Progenitor cell of endocrine pancreas (in vitro differentiated cells): ENCODE measurements around the gene HDGFL3. TPM values are rescaled to one million over a fixed set of nuclear protein-coding genes. Genes with fewer than 3 reads are reported as not detected.

Source experiments
- DNase-seq: peaks from one replicate; pipeline ENCODE4 v3.0.0; 2021; ENCODE audit warnings: low spot score; ENCODE audit not compliant: unreplicated experiment
- H3K27ac Mint-ChIP-seq: 2 replicates; pipeline ENCODE4 v1.8.0; 2021; ENCODE audit warnings: mild to moderate bottlenecking, moderate library complexity, mixed read lengths
- H3K27me3 Mint-ChIP-seq: 2 replicates; pipeline ENCODE4 v1.8.0; 2021; ENCODE audit warnings: mixed read lengths
- H3K36me3 Mint-ChIP-seq: 2 replicates; pipeline ENCODE4 v1.8.0; 2022; ENCODE audit warnings: mixed read lengths; ENCODE audit not compliant: insufficient read depth
- H3K4me1 Mint-ChIP-seq: 2 replicates; pipeline ENCODE4 v1.8.0; 2021; ENCODE audit warnings: low read depth, mixed read lengths
- H3K4me3 Mint-ChIP-seq: 2 replicates; pipeline ENCODE4 v1.8.0; 2021; ENCODE audit warnings: low read depth, mild to moderate bottlenecking, moderate library complexity, mixed read lengths
- H3K9me3 Mint-ChIP-seq: 2 replicates; pipeline ENCODE4 v1.8.0; 2021; ENCODE audit warnings: low read depth, mixed read lengths
- CTCF ChIP-seq: fragments of 200-600 bp; sonication (generic); IDR thresholded peaks from one replicate; pipeline ENCODE4 v1.5.0; 2021; ENCODE audit warnings: antibody characterized with exemption, mild to moderate bottlenecking; ENCODE audit not compliant: unreplicated experiment
- total RNA-seq: library from RNA; stranded (reverse); gene quantifications from 2 replicates; pipeline ENCODE4 v1.2.1, GENCODE V29; 2021

The HDGFL3 gene
- total RNA-seq, 1 donor from 2014 or later: 121 TPM

DNA sequence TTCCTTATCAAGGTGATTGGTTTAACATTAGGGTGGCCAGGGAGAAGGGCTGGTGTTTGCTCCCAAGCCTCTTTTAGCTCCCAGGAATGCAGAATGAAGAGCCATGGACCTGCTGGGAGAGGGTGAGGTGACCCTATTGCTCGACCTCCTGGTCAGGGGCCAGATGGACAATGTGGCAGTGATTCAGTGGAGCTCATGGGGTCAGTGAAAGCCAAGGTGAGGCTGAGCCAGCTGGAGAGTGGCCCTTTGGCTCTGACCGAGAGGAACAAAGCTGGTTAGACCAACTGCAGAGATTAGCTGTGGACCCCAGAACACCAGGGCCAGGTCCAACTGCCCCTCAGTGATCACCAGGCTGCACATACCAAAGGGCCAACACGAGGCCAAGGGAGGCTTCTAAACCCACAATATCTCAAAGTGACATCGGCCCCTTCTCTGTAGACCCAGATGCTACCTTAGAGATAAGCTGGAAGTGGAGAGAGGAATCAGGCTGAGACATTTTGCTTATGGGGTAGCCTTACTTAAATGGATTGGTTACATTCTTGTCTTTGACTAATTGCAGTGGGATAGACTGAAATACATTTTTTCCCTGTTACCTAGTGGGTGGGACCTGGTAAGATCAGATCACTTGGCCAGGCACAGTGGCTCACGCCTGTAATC is 124.8 kb downstream of the HDGFL3 start:
- Mint-ChIP-seq H3K4me1 (no peaks in the 10 kb centered on the region), H3K36me3 (no peaks in the 10 kb centered on the region), H3K4me3 (no peak overlapping the region), H3K9me3 (no peaks in the 10 kb centered on the region), H3K27me3 (peaks cover 18% of the 10 kb centered on the region), H3K27ac (no peak overlapping the region)
- no peak for TF ChIP-seq CTCF
- DNase-seq: no peak

DNA sequence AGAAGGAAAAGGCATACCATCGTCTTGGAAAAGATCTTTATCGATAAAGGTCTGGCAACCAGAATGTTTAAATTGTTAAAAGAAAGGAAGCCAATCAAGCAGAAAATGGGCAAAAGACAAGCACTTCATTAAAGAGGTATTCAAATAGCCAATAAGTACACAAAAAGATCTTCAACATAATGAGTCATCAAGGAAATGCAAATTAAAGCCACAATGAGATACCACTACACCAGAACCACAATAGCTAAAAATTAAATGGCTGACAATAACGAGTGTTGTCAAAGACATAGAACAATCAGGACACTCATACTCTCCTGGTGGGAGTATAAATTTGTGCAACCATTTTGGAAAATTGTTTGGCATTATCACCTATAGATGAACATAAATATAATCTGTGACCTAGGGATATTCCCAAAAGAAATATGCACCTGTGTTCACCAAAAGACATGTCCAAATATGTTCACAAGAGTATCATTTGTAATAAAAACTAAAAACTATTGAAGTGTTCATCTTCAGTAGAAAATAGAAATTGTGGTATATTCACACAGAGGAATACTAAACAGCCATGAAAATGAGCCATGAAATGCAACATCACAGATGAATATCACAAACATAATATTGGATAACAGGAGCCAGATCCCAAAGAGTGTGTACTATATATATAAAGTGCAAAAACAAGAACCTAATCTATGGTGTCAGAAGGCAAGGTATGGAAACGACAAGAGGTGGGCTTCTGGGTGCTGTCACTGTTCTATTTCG is 126.2 kb downstream of the HDGFL3 start:
- Mint-ChIP-seq H3K9me3 (no peaks in the 10 kb centered on the region), H3K27ac (no peak overlapping the region), H3K4me3 (no peak overlapping the region), H3K27me3 (peaks cover 25% of the 10 kb centered on the region), H3K36me3 (no peaks in the 10 kb centered on the region), H3K4me1 (no peaks in the 10 kb centered on the region)
- TF ChIP-seq CTCF: no peak
- no peak for DNase-seq

DNA sequence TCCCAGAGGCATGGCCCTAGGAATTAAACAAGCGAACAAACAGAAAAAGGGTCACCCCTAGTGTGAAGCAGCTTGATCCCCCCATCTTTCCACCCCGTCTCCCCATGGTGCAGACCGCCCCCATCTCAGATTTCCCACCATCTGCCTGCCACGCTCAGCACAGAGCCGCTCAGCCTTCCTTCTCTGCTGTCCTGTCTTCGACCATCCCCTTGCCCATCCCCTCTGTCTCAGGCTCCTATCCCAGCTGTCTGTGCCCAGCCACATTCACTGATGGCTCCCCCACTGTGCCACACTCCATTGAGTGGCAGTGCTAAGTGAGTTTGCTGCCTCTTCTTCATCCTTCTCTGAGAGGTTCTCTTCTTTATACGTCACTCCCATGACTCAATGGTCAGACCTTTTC is 128.9 kb downstream of the HDGFL3 start:
- DNase-seq: no peak
- TF ChIP-seq CTCF: no peak
- Mint-ChIP-seq H3K9me3 (peaks cover 10% of the 10 kb centered on the region), H3K27ac (no peak overlapping the region), H3K27me3 (peaks cover 25% of the 10 kb centered on the region), H3K4me3 (no peak overlapping the region), H3K4me1 (no peaks in the 10 kb centered on the region), H3K36me3 (peaks cover 2% of the 10 kb centered on the region)

Other genes starting within 250 kb of the HDGFL3 start
- gene RAMAC, start 221.6 kb downstream of the HDGFL3 start, total RNA-seq: 32.8 and 33.3 TPM in 2 replicates
- gene C15orf40, start 196.2 kb downstream of the HDGFL3 start, total RNA-seq: 21.9 and 25.4 TPM in 2 replicates
- gene BTBD1, start 140.6 kb downstream of the HDGFL3 start, total RNA-seq: 38.7 and 39.0 TPM in 2 replicates
- gene TM6SF1, start 100.2 kb downstream of the HDGFL3 start, total RNA-seq: 0.27 TPM in 1 of 2 replicates, not detected in the other
- 0.58 and 0.67 TPM in 2 replicates for gene BNC1, start 76.8 kb upstream of the HDGFL3 start, total RNA-seq
- 1.1 and 1.2 TPM in 2 replicates for gene SH3GL3, start 239.5 kb upstream of the HDGFL3 start, total RNA-seq